GM19099 (cell line): Measurements from ENCODE around the gene TPST2.

Source experiments
- POLR2A ChIP-seq: IDR thresholded peaks from 3 replicates; pipeline ENCODE4 v1.6.1; 2011; ENCODE audit warnings: low read depth; ENCODE audit not compliant: insufficient read length; ENCODE audit errors: extremely low read depth

TPST2 gene

DNA sequence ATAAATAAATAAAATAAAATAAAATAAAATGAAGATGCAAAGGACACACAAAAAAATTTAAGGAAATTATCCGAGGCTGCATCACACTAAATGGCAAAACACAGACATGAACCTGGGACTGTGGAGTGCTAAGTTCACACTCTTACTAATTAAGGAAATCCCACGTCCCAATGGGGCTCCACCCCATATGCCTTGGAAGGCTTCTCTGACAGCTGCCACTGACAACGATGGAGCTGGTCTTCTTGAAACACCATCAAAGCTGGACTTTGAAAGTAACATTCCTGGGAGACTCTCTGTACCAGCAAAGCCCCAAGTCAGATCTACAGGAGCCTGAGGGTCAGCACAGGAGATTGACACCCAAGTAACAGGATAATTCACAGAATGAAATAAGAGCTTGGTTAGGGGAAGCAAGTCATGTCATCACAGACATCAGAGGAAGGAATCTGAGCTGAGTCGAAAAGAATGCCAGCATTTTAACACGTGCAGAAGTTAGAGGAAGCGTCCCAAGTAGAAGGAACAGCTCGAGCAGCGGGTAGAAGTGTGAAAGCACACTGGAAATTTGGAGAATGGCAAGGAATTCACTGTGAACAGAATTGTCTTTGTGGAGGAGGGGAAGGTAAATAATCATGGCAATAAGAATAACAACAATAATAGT lies 13.8 kb downstream of the TPST2 start:
- no peak for TF ChIP-seq POLR2A

- TF ChIP-seq POLR2A: no peak
Measured at GRCh38 chr22:26574001-26574723, 15.8 kb downstream of the TPST2 start.

GRCh38 chr22:26573026-26573662 lies 16.8 kb downstream of the TPST2 start:
- no peak for TF ChIP-seq POLR2A

DNA sequence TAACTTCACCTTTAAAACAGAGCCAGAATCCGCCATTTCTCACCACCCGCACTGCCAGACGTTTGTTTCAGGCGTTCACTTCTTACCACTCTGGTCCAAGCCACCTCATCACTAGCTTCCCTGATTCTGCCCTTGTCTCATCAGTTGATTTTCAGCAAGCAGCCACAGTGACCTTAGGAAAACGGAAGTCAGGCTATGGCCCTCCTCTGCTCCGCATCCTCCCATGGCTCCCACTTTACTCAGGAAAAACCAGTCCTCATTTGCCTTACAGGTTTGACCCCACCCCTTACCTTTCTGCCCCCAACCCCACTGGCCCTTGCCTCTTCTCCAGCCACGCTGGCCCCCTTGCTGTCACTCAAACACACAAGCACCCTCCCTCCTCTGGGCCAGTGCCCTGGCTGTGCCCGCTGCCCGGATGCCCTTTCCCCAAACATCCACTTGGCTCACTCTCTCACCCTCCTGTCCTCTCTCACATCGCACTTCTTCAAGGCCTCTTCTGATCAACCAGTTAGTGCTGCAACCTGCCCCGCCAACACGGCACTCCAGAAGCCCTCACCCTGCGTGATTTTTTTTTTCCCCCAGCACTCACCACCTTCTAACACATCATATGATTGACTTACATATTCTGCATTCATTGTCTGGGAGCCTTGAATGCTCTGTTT lies 18.9 kb downstream of the TPST2 start:
- no peak for TF ChIP-seq POLR2A

- no peak for TF ChIP-seq POLR2A
Measured at GRCh38 chr22:26570115-26570514, 19.8 kb downstream of the TPST2 start.

DNA sequence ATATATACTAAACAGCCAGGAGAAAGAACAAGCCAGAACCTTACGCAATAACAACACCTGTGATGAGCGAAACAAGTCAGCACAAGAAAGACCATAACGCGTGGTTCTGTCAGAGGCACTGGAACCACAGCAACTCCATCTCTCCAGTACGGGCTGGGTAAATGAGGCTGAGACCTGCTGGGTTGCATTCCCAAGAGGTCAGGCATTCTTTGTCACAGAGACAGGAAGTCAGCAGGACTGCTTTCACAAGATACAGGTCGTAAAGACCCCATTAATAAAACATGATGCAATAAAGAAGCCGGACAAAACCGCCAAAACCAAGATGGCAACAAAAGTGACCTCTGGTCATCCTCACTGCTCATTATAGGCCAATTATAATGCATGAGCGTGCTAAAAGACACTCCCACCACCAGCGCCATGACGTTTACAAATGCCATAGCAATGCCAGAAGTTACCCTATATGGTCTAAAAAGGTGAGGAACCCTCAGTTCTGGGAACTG lies 21.7 kb downstream of the TPST2 start:
- no peak for TF ChIP-seq POLR2A

GRCh38 chr22:26567610-26568009 lies 22.3 kb downstream of the TPST2 start:
- no peak for TF ChIP-seq POLR2A

- no peak for TF ChIP-seq POLR2A
Measured at GRCh38 chr22:26566994-26567393, 22.9 kb downstream of the TPST2 start.

DNA sequence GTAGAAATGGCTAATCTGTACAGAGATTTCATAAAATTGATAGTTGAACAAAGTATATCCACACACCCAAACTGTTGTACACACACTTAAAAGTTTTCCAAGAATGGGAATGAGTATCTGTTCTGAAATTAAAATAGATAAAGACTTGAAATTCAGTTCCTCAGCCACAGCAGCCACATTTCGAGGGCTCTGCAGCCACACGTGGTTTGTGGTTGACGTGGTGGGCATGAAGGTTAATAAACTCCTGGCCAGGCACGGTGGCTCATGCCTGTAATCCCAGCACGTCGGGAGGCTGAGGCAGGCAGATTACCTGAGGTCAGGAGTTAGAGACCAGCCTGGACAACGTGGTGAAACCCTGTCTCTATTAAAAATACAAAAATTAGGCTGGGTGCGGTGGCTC lies 24.0 kb downstream of the TPST2 start:
- TF ChIP-seq POLR2A: no peak

DNA sequence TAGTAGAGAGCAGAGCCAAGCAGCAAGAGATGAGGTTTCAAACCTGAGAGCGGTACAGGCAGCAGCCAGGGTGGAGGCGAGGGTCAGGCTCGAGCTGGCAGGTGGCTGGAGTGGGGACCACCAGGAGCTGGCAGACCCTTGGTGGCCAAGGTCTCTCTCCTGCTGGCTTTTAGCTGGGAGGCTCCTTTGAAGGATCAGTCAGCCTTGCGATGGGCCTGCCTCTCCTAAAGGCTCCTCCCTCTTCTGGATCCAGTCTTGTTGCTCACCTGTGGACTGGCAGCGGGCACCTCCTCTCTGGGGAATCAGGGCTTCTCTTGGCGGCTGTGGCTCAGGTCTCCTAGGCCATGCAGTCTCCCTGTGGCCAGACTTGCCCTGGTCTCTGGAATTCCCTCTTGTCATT lies 24.8 kb downstream of the TPST2 start:
- no peak for TF ChIP-seq POLR2A

- TF ChIP-seq POLR2A: no peak
Measured at GRCh38 chr22:26564672-26565071, 25.3 kb downstream of the TPST2 start.

DNA sequence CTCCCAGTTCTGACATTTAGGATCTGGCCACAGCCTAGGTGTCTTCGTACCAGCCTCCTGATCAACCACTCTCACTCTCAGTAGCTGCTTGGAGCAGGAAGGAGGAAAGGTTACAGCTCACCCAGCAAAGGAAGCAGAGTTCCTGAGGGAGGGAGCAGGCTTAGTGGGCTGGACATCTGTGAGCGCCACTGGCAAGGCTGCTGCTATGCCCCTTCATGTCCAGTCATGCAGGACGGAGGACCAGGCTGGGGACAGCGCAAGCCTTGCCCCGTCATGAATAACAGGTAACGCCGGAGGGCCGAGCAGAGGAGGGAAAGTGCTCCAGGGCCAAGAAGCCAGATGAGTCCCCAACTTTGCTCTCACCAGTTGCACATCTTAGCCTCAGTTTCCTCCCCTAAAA lies 25.8 kb downstream of the TPST2 start:
- no peak for TF ChIP-seq POLR2A

DNA sequence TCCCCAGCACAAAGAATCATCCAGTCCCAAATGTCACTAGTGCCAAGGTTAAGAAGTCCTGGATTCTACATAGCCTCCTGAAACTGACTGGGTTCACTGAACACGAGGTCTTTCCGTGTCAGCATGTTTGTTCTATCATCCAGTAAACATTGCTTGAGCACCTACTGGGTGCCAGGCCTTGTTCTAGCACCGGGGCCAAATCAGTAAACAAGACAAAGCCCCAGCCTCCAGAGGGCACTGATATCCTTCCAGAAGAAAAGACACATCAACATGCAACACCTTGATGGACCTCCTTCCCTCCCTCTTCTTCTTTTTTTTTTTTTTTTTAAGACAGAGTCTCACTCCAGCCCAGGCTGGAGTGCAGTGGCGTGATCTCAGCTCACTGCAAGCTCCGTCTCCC lies 26.9 kb downstream of the TPST2 start:
- TF ChIP-seq POLR2A: no peak

DNA sequence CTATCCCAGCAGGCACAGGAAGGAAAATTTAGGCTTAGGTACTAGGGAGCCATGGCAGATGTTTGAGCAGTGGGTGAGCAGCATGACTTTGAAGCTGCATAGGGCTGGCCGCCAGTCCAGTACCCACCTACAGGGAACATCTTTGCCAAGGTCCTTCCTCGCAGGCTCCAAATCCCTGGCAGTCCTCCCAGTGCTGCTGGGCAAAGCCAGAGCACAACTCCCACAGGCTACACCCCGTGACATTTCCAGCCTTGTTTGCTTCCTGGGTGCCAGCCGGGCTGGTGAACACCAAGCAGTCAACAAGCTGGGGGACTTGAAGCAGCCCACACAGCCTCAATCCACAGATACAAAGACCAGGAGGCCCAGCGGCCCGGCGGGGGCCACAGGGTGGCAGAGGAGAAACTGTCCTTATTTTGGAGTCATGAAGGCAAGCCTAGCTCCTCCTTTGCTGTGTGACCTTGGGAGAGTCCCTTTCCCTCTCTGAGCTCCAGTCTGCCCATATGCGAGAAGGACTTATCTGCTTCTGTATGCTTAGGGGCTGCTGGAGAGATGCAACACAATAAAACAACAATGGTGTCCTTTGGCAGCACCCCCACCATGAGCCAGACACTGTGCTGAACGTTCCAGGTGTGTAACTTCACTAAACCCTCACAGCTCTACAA lies 28.0 kb downstream of the TPST2 start:
- no peak for TF ChIP-seq POLR2A
